GM19328 (cell line): ENCODE results near the gene DIP2B.
"Not testable (repeated sequence)": the region's sequence is repeated elsewhere in the genome, so short reads cannot be mapped to it uniquely, and the experiment has no call there.

Experiments
- ATAC-seq: cut with Tn5 transposase; IDR thresholded peaks from one replicate; pipeline ENCODE4 v1.9.1; 2021; ENCODE audit warnings: mild to moderate bottlenecking, moderate library complexity; ENCODE audit not compliant: unreplicated experiment

Gene DIP2B

GRCh38 chr12:50672158-50672557, 167.4 kb downstream of the DIP2B start:
- no peak for ATAC-seq

GRCh38 chr12:50676756-50677155, 172.0 kb downstream of the DIP2B start:
- no peak for ATAC-seq

GRCh38 chr12:50677858-50678257, 173.1 kb downstream of the DIP2B start:
- ATAC-seq: no peak

GRCh38 chr12:50678650-50679365, 174.0 kb downstream of the DIP2B start:
- no peak for ATAC-seq

GRCh38 chr12:50679612-50680011, 174.8 kb downstream of the DIP2B start:
- ATAC-seq: no peak

- ATAC-seq: not testable (repeated sequence)
Measured at GRCh38 chr12:50681064-50681463, 176.3 kb downstream of the DIP2B start.

- no peak for ATAC-seq
Measured at GRCh38 chr12:50685641-50686040, 180.9 kb downstream of the DIP2B start.

- no peak for ATAC-seq
Measured at GRCh38 chr12:50686406-50686805, 181.6 kb downstream of the DIP2B start.

GRCh38 chr12:50686976-50687375, 182.2 kb downstream of the DIP2B start:
- ATAC-seq: no peak

- no peak for ATAC-seq
Measured at GRCh38 chr12:50689437-50689836, 184.7 kb downstream of the DIP2B start.

- no peak for ATAC-seq
Measured at GRCh38 chr12:50690925-50691324, 186.1 kb downstream of the DIP2B start.

- no peak for ATAC-seq
Measured at GRCh38 chr12:50695961-50696360, 191.2 kb downstream of the DIP2B start.

- ATAC-seq: no peak
Measured at GRCh38 chr12:50696931-50697330, 192.1 kb downstream of the DIP2B start.

- ATAC-seq: no peak
Measured at GRCh38 chr12:50699154-50699553, 194.4 kb downstream of the DIP2B start.

GRCh38 chr12:50699940-50700339, 195.2 kb downstream of the DIP2B start:
- ATAC-seq: no peak

GRCh38 chr12:50706606-50707005, 201.8 kb downstream of the DIP2B start:
- no peak for ATAC-seq

- no peak for ATAC-seq
Measured at GRCh38 chr12:50707396-50707795, 202.6 kb downstream of the DIP2B start.

- no peak for ATAC-seq
Measured at GRCh38 chr12:50708631-50709030, 203.8 kb downstream of the DIP2B start.

- ATAC-seq: no peak
Measured at GRCh38 chr12:50711121-50711520, 206.3 kb downstream of the DIP2B start.

GRCh38 chr12:50715174-50715573, 210.4 kb downstream of the DIP2B start:
- ATAC-seq: no peak

- ATAC-seq: no peak
Measured at GRCh38 chr12:50718760-50719159, 214.0 kb downstream of the DIP2B start.

GRCh38 chr12:50720085-50720484, 215.3 kb downstream of the DIP2B start:
- ATAC-seq: no peak

- no peak for ATAC-seq
Measured at GRCh38 chr12:50720501-50720900, 215.7 kb downstream of the DIP2B start.
